Cortex of kidney (tissue), 1 donor: ENCODE data around the gene SLC18A3.

Source experiments
- DNase-seq: peaks from one replicate; lab custom pipeline; 2025; lab: John Stamatoyannopoulos, UW

SLC18A3 gene

DNA sequence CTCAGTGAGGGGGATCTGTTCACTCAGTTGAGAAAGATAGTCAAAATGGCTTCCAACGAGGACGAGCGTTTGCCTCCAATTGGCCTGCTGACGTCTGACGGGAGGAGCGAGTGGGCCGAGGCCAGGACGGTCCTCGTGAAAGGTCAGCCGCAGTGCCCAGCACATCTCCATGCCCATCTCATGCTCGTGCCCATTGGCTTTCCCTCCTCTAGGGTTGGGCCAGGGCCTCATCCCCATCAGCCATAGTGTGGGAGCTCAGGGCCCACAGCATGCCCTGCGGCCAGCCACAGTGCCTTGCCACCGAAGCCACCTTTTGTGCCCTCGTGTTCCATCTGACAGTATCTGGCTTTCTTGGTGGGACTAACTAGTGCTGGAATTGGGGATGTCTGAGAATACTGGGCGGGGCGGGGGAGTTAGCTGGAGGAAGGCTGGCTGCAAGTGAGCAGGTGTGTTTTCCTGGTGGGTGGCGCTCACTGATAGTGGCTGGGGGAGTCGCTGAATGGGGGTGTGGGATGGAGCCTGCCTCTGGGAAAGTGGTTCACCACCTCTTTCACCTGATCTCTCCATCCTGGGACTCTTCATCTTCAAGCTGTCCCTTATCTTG lies 17.6 kb downstream of the SLC18A3 start:
- DNase-seq, result no peak

DNA sequence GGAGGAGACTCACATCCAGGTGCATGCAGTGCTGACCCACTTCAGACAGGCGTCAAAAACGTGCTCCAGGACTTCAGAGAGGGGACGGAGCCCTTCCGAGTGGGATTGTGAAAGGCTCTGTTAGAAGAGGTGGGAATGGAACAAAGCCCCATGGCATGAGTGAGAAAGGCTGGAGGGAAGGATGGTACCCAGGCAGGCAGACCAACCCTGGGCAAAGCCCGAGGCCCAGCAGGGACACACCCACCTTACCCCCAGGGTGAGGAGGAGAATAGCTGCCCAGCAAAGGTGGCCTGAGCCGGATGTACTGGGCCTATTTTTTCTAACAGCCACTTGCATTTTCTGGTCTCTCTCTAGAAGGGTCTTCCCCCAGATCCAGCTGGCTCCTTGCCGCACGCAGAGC lies 18.5 kb downstream of the SLC18A3 start:
- DNase-seq, result no peak

DNA sequence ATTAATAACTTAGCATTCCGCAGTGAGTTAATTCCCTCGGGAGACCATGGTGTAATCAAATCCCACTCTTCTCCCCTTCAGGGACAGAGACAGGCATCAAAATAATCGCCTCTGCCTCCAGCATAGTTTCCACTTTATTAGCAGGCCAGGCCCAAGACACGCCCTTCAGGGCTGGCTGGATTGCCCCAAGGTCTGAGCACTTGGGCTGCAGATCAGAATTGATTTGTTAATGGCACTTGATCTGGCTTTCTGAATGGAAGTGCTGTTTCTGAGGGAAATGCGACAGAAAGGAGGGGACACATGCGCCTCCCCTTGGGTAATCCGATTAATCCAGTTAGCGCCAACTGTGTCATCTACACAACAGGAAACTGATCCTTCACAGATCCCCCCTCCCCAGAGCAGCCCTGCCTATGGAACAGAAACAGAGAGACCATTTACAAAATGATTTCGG lies 19.3 kb downstream of the SLC18A3 start:
- no peak for DNase-seq

DNA sequence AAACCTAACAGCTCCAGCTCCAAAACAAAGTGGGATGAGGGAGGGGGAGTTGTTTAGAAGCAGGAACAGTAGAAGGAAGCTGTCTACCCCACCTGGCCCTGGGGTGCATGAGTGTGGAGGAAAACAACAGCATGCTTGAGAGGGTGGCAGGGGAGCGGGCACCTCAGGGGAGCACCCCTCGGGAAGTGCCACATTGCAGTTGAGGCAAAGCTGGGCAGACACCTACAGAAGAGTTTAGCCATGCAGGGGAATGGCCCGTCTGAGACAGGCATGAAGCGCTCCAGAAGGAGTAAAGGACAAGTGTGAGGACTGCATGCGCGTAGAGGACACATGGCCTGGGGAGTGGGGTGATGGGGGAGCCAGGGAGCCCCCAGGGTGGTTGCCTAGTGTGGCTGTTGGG lies 21.9 kb downstream of the SLC18A3 start:
- DNase-seq, result no peak

DNA sequence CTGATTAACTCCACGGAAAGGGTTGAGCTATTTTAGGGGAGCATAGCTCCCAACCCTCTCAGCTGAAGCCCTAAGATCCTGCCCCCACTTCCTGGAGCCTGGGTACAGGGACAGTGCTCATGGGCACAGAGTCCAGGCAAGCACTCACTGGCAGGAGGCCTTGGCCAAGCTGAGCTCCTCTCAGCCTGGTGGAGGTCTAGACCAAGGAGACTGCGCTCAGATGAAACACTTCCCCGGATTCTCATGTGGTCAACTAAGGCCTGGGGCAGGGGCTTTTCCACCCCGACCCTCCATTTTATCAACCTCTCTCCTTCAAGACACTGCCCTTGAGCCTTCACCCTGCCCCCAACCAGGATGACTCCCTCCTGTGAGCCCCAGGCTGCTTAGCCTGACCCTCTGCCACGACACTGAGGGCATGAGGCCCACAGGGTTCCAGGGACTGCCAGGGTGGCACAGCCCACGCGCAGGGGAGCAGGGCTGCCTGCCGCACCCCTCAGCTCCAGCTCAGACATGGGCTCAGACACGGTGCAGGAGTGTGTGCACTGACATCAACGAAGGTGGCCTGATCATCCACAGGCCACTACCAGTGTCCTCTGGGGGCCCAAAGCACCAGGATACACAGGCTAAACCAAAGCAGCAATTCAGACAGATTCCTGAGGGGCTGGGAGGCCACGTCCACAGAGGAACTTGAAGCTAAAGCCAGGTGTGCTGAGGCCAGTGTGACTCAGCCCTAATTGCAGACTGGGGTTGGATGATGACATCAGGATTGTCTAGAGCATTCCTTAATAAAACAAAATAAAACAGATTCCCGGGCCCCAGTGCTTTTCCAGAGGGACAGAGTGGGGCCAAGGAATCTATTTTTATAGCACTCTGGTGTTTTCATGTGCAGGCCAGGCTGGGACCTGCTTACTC lies 22.6 kb downstream of the SLC18A3 start:
- no peak for DNase-seq

DNA sequence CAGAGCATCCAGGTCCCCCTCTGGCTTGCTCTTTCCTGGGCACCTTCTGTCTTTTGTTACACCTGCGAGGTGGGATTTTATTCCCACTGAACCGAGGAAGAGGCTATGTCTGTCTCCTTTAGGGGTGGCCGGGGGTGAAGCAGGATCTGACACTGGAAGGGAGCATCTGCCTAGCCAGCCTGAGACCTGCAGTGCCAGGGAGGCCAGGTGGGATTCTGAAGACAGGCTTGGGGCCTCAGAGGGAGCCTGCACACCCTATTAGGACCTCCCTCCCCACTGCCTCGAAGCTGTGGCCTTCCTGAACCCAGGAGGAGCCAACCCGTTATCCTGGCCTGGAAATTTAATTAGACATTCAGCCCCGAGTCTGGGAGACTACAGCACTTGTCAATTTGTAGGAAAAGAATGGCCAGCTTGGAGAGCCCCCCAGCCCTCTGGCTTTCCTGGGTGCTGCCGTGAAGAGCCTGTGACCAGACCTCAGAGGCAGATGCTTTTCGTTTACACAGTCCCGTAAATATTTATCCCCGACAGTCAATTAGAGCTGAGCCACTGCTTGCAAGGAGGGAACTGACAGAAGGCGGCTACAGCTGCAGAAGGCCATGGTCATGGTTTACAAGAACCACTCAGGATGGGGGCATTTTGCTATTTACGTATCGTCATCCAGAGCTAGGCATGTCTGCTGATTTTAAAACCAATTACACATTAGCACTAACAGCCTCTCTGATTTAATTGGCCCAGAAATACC lies 23.4 kb downstream of the SLC18A3 start:
- no peak for DNase-seq

DNA sequence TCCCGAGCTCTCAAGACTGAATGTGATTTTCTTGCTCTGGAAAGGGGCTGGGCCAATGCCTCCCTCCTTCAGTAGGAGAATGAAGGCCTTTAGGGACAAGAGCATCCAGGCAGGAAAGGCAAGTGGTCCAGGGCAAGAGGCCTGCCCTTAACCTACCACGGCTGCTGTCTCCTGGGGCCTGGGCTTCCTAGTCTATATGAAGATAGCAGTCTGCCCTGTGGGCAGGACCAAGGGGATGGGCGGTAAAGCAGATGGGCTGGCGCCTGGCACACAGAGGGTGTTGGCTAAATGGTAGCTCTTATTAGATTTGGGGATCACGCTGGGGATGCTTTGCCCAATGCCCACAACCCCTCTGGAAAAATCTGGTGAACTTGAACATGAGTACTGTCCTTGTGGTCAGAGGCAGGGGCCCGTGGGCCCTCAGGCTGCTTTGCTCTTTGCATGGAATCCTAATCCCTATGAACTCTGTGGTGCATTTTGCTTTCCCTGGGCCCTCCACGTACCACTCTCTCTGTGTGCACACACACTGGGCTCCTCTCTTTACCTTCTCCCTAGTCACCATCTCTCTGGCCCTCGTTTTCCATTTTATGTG lies 24.1 kb downstream of the SLC18A3 start:
- no peak for DNase-seq

DNA sequence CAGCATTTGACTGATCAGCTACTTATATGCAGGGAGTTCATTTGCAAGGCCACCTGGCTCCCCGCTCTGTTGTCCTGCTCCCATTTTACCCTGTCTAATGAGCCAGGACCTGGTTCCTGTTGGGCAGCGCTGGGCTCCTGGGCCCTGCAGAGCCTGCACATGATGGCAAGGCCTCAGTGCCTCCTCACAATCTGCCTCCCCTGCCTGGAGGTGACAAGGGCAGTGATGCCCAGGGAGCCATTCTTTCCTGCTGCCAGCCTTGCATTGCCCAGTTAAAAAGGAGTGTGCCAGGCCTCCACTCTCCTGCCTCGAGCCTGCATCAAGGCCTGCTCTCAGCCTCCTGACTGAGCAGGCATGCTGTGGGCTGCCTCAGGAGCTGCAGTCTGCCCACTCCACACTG lies 32.2 kb downstream of the SLC18A3 start:
- no peak for DNase-seq

DNA sequence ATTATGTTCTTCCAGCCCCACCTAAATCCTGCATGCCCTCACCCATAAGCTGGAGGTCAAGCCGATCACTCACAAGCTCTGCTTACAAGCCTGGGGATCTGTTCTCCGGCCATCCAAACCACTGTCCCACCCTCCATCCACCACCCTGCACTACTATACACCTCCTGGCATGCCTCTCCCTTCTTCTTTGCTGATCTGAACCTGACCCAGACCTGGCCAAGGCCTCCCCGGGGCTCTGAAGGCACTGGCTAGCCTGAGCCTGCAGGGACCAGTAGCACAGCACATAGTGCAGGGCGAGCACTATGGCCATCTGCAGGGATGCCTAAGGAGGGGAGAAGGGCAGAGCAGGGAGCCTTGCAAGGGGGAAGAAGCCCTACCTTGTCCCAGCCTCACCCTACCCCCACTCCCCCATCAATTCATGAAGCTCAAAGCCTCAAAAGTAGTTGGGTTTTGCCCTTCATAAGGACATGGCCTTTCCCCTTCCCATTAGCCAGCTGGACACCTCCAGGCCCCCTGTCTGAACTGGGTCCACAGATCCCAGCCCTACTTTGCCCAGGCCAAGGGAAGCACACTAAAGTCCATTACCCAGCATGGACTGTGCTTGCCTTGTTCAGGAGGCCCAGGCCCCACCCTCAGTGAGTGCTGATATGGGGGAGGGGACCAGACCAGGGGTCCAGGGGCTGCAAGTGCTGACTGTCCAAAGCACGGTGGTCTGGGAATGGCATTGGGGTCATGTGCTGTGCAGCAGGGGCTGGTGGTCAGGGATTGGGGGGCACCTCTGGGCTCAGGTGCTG lies 33.3 kb downstream of the SLC18A3 start:
- DNase-seq, result no peak

DNA sequence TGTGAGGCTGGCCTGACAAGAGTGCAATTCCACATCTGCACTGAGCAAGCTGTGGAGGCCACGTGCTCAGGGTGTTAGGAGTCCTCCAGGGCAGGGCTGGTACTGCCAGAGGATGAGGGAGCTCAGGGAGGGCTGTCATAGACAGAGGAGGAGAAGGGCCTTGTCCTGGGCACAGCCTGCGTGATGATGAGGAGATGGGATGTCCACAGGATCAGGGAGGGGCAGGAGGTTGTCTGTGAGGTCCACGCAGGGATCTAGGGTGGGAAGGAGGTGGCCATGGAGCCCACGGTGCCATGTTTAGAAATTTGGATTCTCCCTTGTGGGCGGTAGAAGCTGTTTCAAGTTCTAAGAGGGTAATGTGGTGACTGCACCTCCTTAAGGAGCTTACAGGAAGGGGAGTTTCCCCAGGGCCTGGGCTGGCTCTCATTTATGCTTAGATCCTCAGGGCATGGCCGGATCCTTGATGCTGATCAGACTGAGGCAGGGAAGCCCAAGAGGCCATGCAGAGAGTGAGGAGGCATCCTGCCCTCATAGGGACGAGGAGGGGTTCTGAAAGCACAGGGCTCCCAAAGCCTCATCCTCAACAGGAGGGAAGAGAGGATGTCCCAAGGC lies 34.0 kb downstream of the SLC18A3 start:
- DNase-seq, result no peak

DNA sequence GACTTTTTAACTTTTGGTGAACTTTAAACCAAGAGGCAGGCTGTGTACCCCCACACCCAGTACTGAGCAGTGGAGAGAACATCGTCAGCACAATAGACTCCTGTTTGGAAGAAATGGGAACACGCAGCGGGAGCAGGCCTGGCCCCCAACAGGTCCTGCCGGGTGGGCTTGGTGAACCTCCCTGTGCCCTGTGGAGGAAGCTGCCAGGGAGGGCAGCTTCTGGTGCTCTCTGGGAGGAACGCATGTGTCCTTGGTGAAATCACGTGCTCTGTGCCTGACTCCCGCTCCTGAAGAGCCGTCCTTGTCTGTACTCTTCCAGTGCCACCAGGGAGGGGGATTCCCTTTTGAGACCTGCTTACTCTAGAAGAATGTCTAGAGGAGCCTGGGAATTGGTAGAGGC lies 35.3 kb downstream of the SLC18A3 start:
- DNase-seq, result no peak

DNA sequence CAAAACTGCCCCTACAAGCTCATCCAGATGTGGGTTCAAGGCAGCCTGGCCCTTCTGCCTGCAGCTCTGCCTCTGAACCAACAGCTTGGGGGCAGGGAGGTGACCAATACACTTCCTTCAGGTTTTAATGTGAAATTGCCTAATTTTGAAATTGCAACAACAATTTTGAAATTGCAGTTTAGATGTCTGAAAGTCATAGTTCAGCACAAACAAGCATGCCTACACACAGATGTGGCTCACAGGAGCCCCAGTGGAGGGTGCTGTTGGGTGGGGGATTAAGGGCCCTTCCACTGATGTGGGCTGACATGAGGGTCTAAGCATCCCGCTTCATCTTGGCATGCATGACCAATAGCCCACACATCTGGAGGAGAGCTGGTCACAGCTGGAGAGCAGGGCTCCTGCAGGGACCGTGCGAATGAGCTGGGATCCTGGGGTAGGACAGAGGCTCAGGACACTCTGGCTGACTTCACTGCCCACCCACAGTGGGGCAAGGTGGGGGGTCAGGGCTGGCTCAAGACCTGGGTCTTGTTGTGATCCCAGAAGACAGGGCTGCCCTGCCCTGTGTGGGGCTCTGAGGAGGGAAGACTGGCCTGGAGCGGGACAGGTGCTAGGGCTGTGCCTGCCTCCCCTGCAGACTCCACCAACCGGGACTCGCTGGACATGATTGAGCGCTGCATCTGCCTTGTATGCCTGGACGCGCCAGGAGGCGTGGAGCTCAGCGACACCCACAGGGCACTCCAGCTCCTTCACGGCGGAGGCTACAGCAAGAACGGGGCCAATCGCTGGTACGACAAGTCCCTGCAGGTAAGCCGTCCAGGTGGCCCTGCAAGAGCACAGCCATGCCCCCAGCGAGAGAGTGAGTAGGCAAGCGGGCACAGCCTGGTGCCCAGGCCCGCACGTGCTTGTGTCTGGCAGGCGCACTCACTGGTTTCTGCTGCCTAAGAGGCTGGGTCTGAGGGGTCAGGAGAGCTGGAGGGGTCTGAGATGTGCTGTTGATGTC lies 36.1 kb downstream of the SLC18A3 start:
- no peak for DNase-seq

DNA sequence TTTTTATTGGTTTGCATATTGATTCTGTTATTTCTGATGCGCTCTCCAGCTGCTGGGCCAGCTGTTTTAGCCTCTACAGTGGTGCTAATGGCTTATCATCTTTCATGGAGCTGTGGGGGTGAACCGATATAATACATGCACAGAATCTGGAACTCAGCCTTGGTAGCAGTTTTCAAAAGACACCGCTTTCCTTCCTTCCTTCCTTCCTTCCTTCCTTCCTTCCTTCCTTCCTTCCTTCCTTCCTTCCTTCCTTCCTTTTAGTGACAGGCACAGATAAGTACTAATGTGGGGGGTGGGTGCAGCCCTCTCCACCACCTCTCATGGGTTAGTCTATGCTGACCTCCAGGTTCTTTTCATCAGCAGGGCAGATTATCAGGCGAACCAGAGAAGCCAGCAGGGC lies 37.4 kb downstream of the SLC18A3 start:
- DNase-seq, result no peak

DNA sequence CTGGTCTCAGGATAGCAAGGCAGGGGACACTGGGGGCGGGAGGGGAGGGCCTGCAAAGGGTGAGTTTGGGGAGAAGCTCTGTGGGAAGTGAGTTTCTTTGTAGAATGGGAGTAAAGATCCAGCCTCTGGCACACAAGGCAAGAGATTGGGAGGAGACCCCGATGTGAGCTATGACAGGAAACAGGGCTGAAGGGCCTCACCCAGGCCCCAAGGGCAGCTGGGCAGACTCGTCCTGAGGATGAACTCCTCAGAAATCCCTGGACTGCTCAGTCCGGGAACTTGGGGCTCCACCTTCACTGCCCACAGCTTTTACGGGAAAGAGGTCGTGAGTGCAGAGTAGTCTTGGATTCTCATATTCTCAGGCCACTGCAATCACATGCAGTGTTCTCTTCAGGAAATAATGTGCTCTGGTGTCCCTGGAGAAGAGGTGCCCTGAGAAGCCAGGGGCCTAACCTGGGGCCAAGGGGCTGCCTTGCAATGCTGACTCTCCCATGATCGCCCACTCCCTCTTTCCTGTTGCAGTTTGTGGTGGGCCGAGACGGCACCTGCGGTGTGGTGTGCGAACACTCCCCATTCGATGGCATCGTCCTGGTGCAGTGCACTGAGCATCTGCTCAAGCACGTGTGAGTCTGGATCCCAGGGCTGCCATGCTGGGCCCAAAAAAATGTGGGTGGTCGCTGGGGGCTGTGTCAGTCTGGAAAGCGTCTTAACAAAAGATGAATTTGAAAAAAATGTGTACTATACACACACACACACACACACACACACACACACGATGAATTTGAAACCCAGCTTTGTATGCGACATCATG lies 38.1 kb downstream of the SLC18A3 start:
- no peak for DNase-seq

DNA sequence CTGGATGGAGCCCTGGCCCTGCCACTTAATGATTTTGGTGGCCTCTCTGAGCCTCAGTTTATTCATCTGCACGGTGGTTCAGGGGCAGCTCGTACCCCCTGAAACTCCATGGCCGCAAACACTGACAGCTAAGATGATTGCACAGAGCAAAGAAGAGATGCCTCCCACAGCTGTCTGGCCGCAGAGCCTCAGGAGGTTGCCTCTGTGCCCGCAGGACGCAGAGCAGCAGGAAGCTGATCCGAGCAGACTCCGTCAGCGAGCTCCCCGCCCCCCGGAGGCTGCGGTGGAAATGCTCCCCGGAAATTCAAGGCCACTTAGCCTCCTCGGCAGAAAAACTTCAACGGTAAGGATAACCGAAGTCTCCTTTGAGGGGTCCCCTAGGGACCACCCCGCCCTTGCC lies 39.2 kb downstream of the SLC18A3 start:
- no peak for DNase-seq

DNA sequence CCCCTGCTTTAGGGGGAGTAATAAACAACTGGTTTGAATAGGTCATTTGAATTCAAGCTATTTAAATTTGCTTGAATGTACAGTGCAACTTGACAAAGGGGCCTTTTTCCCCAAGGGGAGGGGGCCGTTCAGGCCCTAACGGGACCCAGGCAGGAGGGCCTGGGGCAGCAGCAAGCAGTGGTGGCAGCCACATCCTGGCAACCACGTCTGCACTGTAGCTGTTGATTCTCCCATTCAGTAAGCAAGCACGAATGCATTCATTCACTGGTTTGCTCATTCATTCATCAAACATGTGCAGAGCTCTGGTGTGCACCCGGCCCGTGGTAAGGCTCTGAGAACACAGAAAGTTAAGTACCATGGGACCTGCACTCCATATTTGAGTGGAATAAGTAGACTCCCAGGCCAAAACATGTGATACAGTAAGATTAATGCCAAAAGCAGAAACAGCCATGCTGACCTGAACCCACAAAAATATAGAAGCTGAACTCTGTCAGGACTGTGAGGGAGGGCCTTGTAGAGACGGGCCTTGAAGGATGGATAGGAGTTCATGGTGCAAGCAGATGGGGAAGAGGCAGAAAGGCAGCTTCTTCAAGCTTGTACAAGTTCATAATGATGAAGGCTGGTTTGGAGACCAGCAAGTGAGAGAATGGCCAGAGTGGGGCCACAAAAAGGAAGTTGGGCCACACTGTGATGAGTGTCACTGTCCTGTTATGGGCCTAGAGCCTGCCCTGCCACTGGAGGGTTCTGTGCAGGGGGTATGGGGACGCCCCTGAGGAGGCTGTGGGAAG lies 40.0 kb downstream of the SLC18A3 start:
- no peak for DNase-seq

DNA sequence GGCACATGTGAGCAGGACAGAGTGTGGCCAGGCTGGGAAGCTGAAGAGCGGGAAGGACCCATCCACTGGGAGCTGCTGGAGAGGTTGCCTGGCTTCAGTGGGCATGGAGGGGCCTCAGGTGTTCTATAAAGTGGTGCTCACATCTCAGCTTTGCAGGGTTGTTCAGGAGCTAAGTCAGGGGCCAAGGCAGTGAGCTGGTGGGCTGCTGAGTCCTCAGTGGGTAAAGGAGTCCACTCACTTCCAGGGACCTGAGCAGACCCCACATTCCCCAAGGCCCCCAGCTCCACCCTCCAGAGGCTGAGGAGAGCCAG lies 40.6 kb downstream of the SLC18A3 start:
- DNase-seq, result no peak

DNA sequence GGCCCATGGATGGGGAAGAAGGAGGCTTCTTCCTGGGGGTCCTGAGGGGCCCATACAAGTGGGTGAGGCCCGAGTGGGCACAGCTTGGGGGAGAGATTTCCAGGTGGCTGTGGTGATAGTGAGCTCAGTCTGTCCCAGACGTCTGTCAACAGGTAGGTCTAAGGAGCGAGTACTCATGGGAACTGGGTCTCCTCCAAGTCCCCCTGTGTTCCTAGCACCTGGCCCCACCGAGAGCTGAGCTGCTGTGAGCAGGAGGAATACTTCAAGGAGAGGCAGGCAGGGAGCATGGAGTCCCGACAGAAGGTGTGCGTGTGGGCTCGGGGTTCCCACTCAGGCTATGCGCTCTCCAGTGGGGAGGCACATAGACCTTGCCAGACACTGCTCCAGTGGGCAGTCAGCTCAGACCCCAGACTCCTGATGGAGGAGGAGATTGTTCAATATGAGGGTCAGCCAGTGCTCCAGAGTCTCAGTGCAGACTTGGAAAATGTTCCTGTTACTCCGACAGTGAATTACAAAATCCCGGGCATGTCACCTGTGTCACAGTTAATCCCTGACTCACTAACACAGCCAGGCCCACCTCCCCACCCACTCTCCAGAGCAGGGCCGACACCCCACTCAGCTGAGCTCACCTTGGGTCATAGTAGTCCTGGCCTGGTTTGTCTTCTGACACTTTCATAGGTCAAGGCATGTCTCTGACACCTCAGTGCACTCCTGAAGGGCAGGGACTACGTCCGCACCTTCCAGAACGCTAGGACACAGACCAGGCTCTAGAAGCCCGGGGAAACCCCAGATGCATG lies 41.1 kb downstream of the SLC18A3 start:
- DNase-seq, result no peak
